RPMI7951 (cell line): ENCODE measurements around the gene SPEN. TPM values are rescaled to one million over a fixed set of nuclear protein-coding genes. Genes with fewer than 3 reads are reported as not detected.
A peak's percentile ranks its signal among the peaks of the same experiment; 100 is the strongest.

Source experiments
- DNase-seq: peaks from one replicate; pipeline ENCODE4 v3.0.0-alpha.2; 2012; ENCODE audit warnings: low read depth
- total RNA-seq: library from RNA; depleted of rRNA; stranded (reverse); fragments of >200 nt; shearing (Covaris generic); gene quantifications from 2 replicates; pipeline ENCODE4 v1.2.3, GENCODE V29; 2014; rRNA removed

SPEN gene
- total RNA-seq, 1 experiment from 2014 or later, result 14.1 TPM

DNA sequence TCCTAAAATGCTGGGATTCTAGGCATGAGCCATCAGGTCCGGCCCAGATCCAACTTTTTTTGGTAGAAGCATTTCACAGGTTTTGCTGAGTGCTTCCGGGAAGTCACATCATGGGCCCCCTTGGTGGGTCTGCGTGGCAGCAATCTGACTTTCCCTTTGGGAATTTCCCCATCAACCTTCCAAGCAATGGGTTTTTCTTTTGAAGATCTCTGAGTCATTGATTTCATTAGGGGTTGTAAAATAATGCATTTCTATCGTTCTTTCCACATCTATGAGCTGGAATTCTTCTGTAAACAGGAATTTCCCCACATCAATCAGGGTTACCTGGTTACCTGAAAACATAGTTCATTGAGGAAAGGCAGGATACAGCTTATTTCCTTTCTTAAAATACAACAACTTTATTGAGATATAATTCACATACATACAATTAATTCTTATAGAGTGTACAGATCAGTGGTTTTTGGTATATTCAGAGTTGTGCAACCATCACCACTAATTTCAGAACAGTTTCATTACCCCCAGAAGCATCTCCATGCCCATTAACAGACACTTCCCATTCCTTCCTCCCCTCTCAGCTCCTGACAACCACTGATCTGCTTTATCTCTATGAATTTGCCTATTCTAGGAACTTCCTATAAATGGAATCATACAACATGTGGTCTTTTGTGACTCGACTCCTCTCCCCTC is 138.2 kb downstream of the SPEN start:
- DNase-seq, result peak; percentile 35

DNA sequence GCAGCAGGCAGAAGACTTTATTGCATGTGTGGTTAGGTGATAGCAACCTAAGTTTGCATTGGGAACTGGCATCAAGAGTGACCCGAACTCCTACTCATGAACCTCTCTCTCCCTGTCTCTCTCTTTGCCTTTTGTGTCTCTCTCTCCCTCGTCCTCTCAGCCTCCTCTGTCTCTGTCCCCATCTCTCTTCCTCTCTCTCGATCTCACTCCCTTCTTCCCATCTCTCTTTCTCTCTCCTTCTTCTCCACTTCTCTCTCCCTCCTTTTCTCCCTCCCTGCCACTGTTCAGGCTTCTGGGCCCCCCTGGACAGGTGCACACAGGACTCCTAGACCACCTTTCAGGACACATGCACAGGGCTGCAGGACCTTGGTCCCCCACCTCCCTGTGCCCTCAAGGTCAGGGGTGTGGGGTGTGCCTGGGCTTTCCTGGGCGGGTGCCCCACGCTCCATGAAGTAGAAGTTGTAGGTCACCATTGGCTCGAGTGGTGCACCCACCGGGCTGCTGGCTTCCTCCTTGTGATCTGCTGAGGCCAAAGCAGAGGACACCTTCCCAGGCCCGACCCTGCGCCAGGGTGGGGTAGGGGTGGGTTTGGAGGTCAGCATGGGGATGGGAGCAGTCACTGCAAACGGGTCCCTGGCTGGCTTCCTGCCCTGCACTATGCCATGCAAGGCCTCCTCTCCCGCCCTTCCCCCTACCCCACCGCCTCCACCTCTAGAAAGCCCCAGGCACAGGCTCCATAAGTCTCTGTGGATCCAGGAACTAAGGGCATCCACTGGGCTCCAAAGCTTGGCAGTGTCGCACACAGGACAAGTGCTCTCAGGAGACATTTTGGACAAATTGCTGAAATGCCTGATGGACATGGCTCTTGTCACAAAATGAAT is 141.6 kb downstream of the SPEN start:
- no peak for DNase-seq

DNA sequence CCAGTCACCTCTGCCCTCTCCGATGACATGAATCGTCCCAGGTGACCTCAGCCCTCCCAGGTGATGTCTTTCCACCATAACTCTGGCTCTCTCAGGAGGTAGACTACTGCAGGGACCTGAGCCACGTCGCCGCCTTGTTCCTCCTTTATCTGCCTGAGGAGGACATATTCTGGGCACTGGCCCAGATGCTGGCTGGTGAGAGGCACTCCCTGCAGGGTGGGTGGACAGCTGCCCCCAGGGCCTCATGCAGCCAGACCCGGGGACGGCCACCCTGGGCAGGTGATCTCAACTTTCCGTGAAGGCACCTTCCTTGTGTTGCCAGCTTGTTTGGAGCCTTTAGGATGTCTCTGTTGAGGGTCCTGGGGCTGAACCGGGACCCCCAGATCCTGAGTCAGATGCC is 142.3 kb downstream of the SPEN start:
- DNase-seq, result no peak

Other genes starting within 250 kb of the SPEN start
- gene DDI2, start 230.2 kb upstream of the SPEN start, total RNA-seq, result 4.4 and 6.5 TPM in 2 replicates
- 22.6 and 24.3 TPM in 2 replicates for gene PLEKHM2, start 163.4 kb upstream of the SPEN start, total RNA-seq
- 0.12 and 0.29 TPM in 2 replicates for gene SLC25A34, start 111.4 kb upstream of the SPEN start, total RNA-seq
- gene TMEM82, start 105.2 kb upstream of the SPEN start, total RNA-seq, result not detected in 2 replicates
- 57.3 and 75.5 TPM in 2 replicates for gene FBLIM1, start 88.9 kb upstream of the SPEN start, total RNA-seq
- 3.2 and 4.0 TPM in 2 replicates for gene UQCRHL, start 40.1 kb upstream of the SPEN start, total RNA-seq
- gene ZBTB17, start 128.4 kb downstream of the SPEN start, total RNA-seq, result 20.8 and 26.3 TPM in 2 replicates
- gene SRARP, start 156.5 kb downstream of the SPEN start, total RNA-seq, result not detected in 2 replicates
- gene HSPB7, start 170.3 kb downstream of the SPEN start, total RNA-seq, result 7.1 and 7.9 TPM in 2 replicates
- gene CLCNKA, start 174.3 kb downstream of the SPEN start, total RNA-seq, result 0.12 TPM in 1 of 2 replicates, not detected in the other
- gene CLCNKB, start 196.1 kb downstream of the SPEN start, total RNA-seq, result not detected in 2 replicates
- gene FAM131C, start 225.9 kb downstream of the SPEN start, total RNA-seq, result 0.20 TPM in 1 of 2 replicates, not detected in the other